NT2/D1 (cell line): ENCODE data around the gene PLCB1.

Source experiments
- SUZ12 ChIP-seq: IDR thresholded peaks from 2 replicates; pipeline ENCODE4 v1.6.1; 2011; ENCODE audit not compliant: insufficient read length, insufficient read depth; ENCODE audit errors: extremely low read depth
- YY1 ChIP-seq: IDR thresholded peaks from 2 replicates; pipeline ENCODE4 v1.6.1; 2011; ENCODE audit not compliant: insufficient read length, insufficient read depth
- ZNF274 ChIP-seq: IDR thresholded peaks from 2 replicates; pipeline ENCODE4 v1.6.1; 2011; ENCODE audit warnings: mild to moderate bottlenecking, low read depth, low read length

- TF ChIP-seq ZNF274 (no peak), YY1 (no peak), SUZ12 (no peak)
Measured at GRCh38 chr20:8163543-8163942, 31.5 kb downstream of the PLCB1 start.
